Measurements from ENCODE around the gene NUP58. TPM values are rescaled to one million over a fixed set of nuclear protein-coding genes. Genes with fewer than 3 reads are reported as not detected.
A peak's percentile ranks its signal among the peaks of the same experiment; 100 is the strongest.
"Not testable (repeated sequence)": the region's sequence is repeated elsewhere in the genome, so short reads cannot be mapped to it uniquely, and the experiment has no call there.

NUP58 gene
- total RNA-seq, 2 experiments from 2014 or later = 82.4 to 94.3 TPM

DNA sequence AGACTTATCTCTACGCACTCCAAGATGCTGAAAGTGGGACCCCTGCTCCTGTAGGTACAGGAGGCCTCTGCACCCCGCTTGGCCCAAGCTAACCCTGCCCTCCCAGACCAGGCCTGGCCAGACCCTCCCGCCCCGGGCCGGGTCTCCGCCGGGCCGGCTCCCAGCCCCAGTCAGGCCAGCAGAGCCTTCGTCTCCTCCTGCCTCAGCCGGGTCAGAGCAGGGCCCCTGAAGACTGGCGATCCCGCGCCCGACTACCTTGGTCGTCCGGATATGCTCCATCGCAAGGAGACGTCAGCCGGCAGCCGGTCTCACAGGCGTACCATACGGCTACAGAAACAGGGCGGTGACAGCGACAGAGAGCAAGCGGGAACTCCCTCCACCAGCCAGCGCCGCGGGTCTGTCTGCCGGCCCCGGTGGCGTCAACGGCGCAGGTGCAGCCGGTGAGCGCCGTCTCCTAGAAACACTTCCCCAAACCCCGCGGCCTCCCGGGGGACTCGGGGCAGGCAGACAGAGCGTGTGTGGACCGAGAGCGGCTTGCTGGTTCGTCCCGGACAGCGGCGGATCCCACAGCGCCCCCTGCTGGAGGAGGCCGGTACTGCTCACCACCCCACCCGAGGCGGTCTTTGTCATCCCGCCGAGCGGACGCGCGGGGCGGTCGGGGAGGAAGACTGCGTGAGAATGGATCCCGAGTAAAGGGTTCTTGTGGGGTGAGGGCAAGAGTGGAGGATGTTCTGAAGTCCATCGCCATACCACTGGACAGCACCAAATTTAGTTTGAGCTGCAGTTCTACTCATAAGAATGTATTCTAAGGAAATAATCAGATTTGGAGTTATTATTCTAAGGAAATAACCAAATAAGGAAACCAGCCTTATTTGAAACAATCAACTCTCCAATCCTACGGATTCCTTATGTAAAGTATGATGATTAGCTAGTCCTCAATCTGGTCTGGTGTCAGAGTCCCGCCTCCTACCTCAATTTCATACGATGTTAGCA, 14.2 kb upstream of the NUP58 start, which contains the start of gene MTMR6:
Gene MTMR6, minus strand, starts transcription at position 520 of the 993 bp plus-strand sequence. Its CDS starts 241 bp downstream, at position 279.
- Mint-ChIP-seq H3K4me3 (peak within 1 kb of the TSS; percentile 92), H3K4me1 (peaks cover 43% of the 10 kb centered on the region), H3K27ac (peak within 1 kb of the TSS; percentile 96), H3K9me3 (ENCODE audit: low read depth) (no peaks in the 10 kb centered on the region), H3K27me3 (peaks cover 19% of the 10 kb centered on the region), H3K36me3 (peaks cover 16% of the 10 kb centered on the region)
- CTCF ChIA-PET = interaction anchor here (0.6 to 4.0 kb wide), 14 partner anchors 9 to 54 kb away, joined by 3 to 35 read pairs (median 4); partner anchors contain the start of gene NUP58
- peak; percentile 89 for ATAC-seq
- peak; percentile 94 for DNase-seq

DNA sequence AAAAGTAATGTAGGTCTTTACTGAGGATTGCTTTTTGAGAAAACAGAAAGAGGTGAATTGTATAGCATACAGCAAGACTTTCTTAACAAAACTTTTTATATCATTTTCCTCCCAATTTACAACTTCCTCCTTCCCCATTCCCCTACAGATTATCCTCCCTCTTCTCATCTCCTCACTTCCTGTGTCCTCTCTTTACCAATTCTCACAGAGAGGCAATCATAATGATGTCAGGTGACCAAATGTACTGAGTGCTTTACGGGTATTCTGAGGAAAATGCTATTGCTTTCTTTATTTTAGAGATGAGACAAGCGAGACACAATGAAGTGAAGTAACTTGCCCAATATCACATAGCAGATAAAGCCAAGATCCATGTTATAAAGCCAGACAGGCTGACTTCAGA, 12.5 kb upstream of the NUP58 start:
- H3K4me3 Mint-ChIP-seq = no peak overlapping the region
- no peak overlapping the region for H3K27ac Mint-ChIP-seq
- CTCF ChIA-PET = no interaction called here
- ATAC-seq = no peak
- H3K4me1 Mint-ChIP-seq = peaks cover 31% of the 10 kb centered on the region
- H3K9me3 Mint-ChIP-seq (ENCODE audit: low read depth) = no peaks in the 10 kb centered on the region
- peaks cover 19% of the 10 kb centered on the region for H3K27me3 Mint-ChIP-seq
- peaks cover 9% of the 10 kb centered on the region for H3K36me3 Mint-ChIP-seq
- no peak for DNase-seq

DNA sequence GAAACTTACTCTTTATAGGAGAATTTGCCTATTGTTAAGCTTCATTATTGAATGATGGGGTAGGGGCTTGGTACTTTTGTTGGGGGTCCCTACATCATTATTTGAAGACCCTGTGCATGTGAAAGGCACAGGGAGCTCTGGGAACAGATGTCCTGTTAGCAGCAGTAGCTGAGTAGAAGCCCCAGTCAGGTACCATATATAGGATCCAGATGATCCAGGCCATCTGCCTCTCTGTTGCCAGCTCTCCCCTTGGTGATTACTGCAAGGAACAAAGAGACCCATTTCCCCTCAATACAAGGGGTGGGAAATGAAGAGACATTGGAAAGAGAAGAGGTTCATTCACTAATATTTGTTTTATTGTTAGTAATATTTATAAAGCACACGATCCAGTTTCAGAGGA, 9.7 kb upstream of the NUP58 start:
- CTCF ChIA-PET = no interaction called here
- Mint-ChIP-seq H3K4me3 (no peak overlapping the region), H3K27me3 (peaks cover 32% of the 10 kb centered on the region), H3K27ac (no peak overlapping the region), H3K9me3 (ENCODE audit: low read depth) (no peaks in the 10 kb centered on the region), H3K36me3 (no peaks in the 10 kb centered on the region), H3K4me1 (peaks cover 13% of the 10 kb centered on the region)
- DNase-seq = no peak
- no peak for ATAC-seq

DNA sequence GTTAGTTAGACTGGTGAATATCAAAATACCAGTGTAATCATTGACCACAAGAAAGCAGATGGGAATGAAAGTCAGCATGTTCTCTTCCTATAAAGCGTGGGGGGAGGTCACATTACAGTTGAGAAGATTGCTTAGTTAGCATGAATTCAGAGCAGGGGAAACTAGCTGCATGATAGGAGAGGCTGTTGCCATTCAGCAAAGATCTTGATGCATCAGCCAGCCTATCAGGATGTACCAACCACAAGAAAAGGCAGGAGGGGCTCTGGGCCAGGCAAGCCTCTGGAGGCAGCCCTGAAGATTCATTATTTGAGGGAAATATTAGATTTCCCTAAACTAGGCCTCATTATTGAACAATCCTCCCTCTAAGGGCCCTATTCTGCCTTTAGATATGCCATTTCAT, 9.1 kb upstream of the NUP58 start:
- Mint-ChIP-seq H3K9me3 (ENCODE audit: low read depth) (no peaks in the 10 kb centered on the region), H3K27ac (no peak overlapping the region), H3K4me3 (no peak overlapping the region), H3K36me3 (no peaks in the 10 kb centered on the region), H3K27me3 (peaks cover 38% of the 10 kb centered on the region), H3K4me1 (peaks cover 13% of the 10 kb centered on the region)
- CTCF ChIA-PET = no interaction called here
- ATAC-seq = no peak
- DNase-seq = no peak

DNA sequence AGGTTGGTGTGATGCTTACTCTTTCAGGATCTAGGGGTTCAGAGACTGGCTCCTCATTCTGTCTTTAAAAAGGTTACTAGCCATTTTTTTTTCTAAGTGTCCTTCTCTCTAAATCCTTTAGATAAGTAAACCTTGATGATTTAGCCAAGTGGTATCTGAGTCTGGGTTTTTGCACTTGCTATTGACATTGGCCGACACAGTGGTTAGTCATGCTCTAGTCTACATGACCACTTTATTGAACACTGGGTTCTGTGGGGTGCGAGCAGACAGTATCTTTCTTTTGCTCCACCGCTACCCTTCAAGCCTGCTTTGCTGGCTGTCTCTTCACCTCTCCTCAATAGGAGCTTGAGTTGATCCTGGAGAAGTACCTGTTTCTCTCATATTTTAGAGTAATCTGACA, 6.2 kb upstream of the NUP58 start:
- Mint-ChIP-seq H3K4me3 (no peak overlapping the region), H3K27ac (no peak overlapping the region), H3K36me3 (peaks cover 1% of the 10 kb centered on the region), H3K9me3 (ENCODE audit: low read depth) (no peaks in the 10 kb centered on the region), H3K4me1 (peaks cover 5% of the 10 kb centered on the region), H3K27me3 (peaks cover 43% of the 10 kb centered on the region)
- DNase-seq (no peak), ATAC-seq (no peak)
- CTCF ChIA-PET = interaction anchor here (0.7 kb wide), 1 partner anchor 16 kb away, joined by 3 read pairs; no protein-coding TSS in a partner anchor

DNA sequence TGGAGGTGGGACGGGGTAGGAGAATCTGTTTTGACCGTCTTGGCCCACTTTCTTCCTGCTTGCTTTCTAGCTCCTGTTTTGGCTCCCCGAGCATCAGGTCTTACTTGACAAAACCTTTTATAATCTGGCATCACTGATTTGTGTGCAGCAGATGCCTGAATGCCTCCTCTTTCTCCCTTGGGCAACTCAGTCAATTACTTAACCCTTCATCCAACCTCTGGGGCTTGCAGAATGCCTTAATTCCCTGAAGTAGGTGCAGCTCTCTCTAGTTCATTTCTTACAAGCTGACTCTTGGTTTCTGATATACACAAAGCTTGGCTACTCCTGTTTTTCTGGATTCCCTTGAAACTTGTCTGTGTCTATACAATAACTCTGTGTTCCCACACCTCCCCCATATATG, 5.7 kb upstream of the NUP58 start:
- CTCF ChIA-PET = interaction anchor here (0.7 kb wide), 1 partner anchor 17 kb away, joined by 3 read pairs; no protein-coding TSS in a partner anchor
- Mint-ChIP-seq H3K27me3 (peaks cover 43% of the 10 kb centered on the region), H3K4me3 (no peak overlapping the region), H3K4me1 (peaks cover 10% of the 10 kb centered on the region), H3K9me3 (ENCODE audit: low read depth) (no peaks in the 10 kb centered on the region), H3K36me3 (peaks cover 4% of the 10 kb centered on the region), H3K27ac (no peak overlapping the region)
- ATAC-seq (no peak), DNase-seq (no peak)

DNA sequence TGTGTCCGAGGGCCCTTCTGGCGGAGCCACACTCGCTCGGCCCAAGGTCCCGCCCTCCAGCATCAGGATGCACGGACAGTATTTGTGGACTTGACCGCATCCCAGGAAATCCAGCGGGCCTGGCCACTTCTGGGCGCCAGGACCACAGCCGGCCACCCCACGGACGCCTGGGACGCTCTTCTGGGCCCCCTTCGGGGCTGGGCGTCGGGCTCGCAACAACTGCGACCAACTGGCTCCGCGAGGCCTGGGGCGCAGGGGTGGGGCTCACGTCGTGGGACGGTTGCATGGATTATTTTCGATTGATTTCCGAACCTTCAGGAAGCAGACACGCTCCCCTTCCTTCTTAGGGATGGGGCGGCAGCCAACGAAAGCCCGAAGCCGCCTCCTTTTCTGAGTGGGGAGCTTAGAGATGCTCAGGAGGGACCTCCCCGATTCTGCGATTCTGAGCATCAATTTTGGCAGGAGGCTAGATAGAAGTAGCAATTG, 521 bp upstream of the NUP58 start:
- peaks cover 33% of the 10 kb centered on the region for H3K36me3 Mint-ChIP-seq
- H3K4me1 Mint-ChIP-seq = peaks cover 44% of the 10 kb centered on the region
- peak overlapping the region; percentile 96 for H3K27ac Mint-ChIP-seq
- CTCF ChIA-PET = interaction anchor here (4.3 kb wide), 1 partner anchor 14 kb away, joined by 35 read pairs; the partner anchor contains the start of gene MTMR6
- peak; percentile 55 for DNase-seq
- ATAC-seq = peak; percentile 53
- H3K4me3 Mint-ChIP-seq = peak overlapping the region; percentile 93
- no peaks in the 10 kb centered on the region for H3K9me3 Mint-ChIP-seq (ENCODE audit: low read depth)
- peaks cover 26% of the 10 kb centered on the region for H3K27me3 Mint-ChIP-seq

DNA sequence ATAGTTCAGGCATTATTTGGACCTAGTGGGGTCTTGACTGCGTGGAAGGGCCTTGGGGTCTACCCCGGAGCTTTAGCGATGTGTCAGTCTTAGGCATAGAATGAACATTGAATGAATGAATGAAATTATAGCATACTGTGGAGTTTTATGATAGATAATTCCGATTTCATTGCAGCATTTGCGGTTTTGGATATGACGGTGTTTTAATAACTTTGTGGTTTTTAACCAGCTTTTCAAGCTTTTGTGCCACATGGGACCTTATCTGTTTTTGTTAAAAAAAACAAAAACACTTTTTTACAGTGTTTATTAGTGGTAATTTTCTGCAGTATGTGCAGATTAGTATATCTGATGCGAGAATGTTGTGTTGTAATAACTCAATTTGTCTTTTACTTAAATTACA, 696 bp downstream of the NUP58 start:
- no peak for DNase-seq
- Mint-ChIP-seq H3K4me3 (peak overlapping the region; percentile 93), H3K36me3 (peaks cover 35% of the 10 kb centered on the region), H3K27me3 (peaks cover 15% of the 10 kb centered on the region), H3K9me3 (ENCODE audit: low read depth) (no peaks in the 10 kb centered on the region), H3K4me1 (peaks cover 49% of the 10 kb centered on the region), H3K27ac (peak overlapping the region; percentile 96)
- ATAC-seq = no peak
- CTCF ChIA-PET = interaction anchor here (0.7 to 4.3 kb wide), 3 partner anchors 12 to 20 kb away, joined by 3 to 35 read pairs (median 3); partner anchors contain the start of gene MTMR6

DNA sequence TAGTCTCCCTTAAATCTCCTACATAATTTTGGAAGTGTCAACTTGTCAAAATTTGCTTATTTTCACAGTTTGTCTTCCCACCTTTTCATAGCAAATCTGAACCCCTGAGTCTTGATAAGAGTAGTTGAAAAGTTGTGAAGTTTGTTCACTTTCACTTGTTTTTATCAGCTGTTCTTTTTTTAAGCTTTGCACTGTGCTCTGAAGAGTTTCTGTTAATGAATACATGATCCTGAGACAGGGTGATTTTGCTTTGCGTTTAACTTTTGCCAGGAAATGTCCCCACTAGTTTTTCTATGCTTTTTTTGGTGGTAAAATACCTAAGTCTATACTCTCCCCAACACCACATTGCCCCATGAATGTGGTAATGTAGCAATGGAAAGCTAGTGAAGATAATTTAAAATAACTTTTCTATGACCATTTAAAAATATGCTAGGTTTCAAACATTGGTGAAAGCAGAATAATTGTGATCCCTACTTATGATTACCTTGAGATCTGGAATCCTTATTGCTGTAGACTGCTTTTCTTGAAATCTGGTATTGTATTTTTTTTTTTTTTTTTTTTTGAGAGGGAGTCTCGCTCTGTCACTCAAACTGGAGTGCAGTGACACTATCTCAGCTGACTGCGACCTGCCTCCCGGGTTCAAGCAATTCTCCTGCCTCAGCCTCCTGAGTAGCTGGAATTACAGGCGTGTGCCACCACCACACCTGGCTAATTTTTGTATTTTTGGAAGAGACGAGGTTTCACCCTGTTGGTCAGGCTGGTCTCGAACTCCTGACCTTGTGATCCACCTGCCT, 5.4 kb downstream of the NUP58 start:
- H3K27me3 Mint-ChIP-seq = no peaks in the 10 kb centered on the region
- CTCF ChIA-PET = interaction anchor here (0.6 to 0.9 kb wide), 2 partner anchors 20 to 756 kb away, joined by 3 read pairs; no protein-coding TSS in a partner anchor
- no peaks in the 10 kb centered on the region for H3K9me3 Mint-ChIP-seq (ENCODE audit: low read depth)
- no peak for ATAC-seq
- peaks cover 59% of the 10 kb centered on the region for H3K36me3 Mint-ChIP-seq
- H3K27ac Mint-ChIP-seq = peak overlapping the region; percentile 46
- peaks cover 43% of the 10 kb centered on the region for H3K4me1 Mint-ChIP-seq
- H3K4me3 Mint-ChIP-seq = no peak overlapping the region
- no peak for DNase-seq

DNA sequence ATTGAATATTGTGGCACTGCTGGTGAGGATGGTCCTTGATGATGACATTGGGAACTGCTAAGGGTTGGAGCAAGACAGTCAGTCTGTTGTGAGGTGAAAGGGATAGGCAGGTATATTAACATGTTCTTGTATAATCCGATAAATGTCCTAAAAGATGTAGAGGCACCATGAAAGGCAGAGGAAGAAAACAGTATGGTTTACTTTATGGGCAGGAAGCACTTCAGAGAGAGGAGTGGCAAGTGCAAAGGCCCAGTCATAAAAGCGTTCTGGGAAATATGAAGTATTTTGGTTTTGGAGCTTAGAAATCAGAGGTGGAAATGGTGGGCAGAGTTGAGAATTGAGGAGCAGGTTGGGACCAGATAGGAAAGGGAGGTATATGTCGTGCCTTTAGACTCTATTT, 9.5 kb downstream of the NUP58 start:
- ATAC-seq = no peak
- Mint-ChIP-seq H3K27ac (no peak overlapping the region), H3K27me3 (no peaks in the 10 kb centered on the region), H3K4me3 (no peak overlapping the region), H3K36me3 (peaks cover 49% of the 10 kb centered on the region), H3K4me1 (peaks cover 11% of the 10 kb centered on the region), H3K9me3 (ENCODE audit: low read depth) (no peaks in the 10 kb centered on the region)
- DNase-seq = no peak
- CTCF ChIA-PET = no interaction called here

DNA sequence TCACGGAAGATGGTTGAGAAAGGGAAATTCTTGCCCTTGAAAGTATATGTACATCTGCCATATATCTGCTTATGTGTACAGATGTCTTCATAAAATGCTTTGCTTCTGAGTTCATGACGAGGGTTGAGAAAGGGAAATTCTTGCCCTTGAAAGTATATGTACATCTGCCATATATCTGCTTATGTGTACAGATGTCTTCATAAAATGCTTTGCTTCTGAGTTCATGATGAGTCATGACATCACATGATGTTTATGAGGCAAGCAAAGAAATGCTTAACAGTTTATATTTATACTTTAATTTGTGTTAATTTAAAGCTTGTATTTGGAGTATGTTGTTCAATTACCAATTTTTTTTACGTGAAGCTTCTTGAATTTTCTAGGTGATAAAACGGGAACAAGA, 17.5 kb downstream of the NUP58 start:
- ATAC-seq; H3K27me3 Mint-ChIP-seq; H3K4me1 Mint-ChIP-seq; H3K4me3 Mint-ChIP-seq; H3K9me3 Mint-ChIP-seq (ENCODE audit: low read depth); DNase-seq: not testable (repeated sequence)
- CTCF ChIA-PET = interaction anchor here (1.0 kb wide), 1 partner anchor 14 kb away, joined by 4 read pairs; no protein-coding TSS in a partner anchor
- Mint-ChIP-seq H3K36me3 (peaks cover 25% of the 10 kb centered on the region), H3K27ac (peak overlapping the region; percentile 66)

DNA sequence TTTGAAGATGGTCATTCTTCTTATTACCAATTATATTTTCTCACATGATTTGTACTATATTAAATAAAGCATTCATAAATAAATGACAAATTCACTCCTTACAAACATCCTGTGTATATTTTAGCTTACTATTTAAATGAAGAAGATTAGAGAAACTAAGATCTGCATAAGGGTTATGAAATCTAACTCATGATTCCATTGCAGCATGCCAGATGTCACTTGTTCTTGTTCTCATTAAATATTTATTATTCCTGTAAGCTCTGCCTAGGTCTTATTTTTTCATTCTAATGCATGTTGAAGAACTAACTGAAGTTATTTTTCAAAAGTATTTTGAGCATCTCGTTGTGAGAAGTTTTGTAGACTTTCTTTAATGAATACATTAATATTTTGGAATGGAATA, 18.3 kb downstream of the NUP58 start:
- CTCF ChIA-PET = no interaction called here
- Mint-ChIP-seq H3K27me3 (no peaks in the 10 kb centered on the region), H3K36me3 (peaks cover 27% of the 10 kb centered on the region)

DNA sequence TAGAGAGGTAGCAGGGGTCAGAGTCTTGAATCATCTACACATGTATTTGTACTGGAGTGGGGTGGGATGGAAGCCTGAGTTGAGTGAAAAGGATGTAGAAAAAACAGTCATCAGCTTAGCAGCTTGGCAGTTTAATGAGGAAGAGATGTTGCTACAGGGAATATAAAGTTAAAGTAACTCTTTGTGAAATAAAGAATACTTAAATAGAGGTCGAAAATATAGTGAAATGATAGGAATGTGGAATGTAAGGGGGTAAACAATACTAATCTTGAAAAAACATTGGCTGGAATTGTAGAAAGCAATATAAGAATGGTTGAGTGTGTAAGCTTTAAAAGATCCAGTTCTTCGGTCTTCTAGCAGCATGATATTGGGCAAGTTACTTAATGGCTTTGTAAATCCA, 22.7 kb downstream of the NUP58 start:
- Mint-ChIP-seq H3K4me1 (no peaks in the 10 kb centered on the region), H3K27me3 (no peaks in the 10 kb centered on the region), H3K9me3 (ENCODE audit: low read depth) (no peaks in the 10 kb centered on the region), H3K4me3 (no peak overlapping the region), H3K27ac (no peak overlapping the region), H3K36me3 (peaks cover 20% of the 10 kb centered on the region)
- ATAC-seq (no peak), DNase-seq (no peak)
- CTCF ChIA-PET = no interaction called here

More for the DNA sequence above, 18.3 kb downstream of the NUP58 start:
- Mint-ChIP-seq H3K4me3 (no peak overlapping the region), H3K4me1 (peaks cover 6% of the 10 kb centered on the region), H3K9me3 (ENCODE audit: low read depth) (no peaks in the 10 kb centered on the region), H3K27ac (no peak overlapping the region)
- DNase-seq = no peak
- no peak for ATAC-seq
